CD4-positive, CD25-positive, alpha-beta regulatory T cell (primary cell): ENCODE data around the gene EEIG1. TPM values are rescaled to one million over a fixed set of nuclear protein-coding genes. Genes with fewer than 3 reads are reported as not detected.

Source experiments
- ATAC-seq, 2 donors: fragments of 150-1000 bp; cut with Tn5 transposase; one replicate each; pipeline ENCODE4 v1.10.0; 2021; ENCODE audit warnings: low read depth in 2 of 2, moderate number of reproducible peaks in 2 of 2, moderate library complexity in 1 of 2
- DNase-seq, 3 donors: peaks; one replicate each; pipeline versions ENCODE4 v3.0.0 to v3.0.0-alpha.2; 2012 to 2022; ENCODE audit warnings: mixed read lengths in 1 of 3
- H3K27ac ChIP-seq: one replicate; pipeline ENCODE4 v1.7.0; 2013; ENCODE audit warnings: mild to moderate bottlenecking, low read length; ENCODE audit not compliant: insufficient read depth, poor library complexity, severe bottlenecking
- H3K27me3 ChIP-seq: one replicate; pipeline ENCODE4 v1.7.0; 2013; ENCODE audit warnings: low read length; ENCODE audit not compliant: control insufficient read depth, insufficient read depth
- H3K36me3 ChIP-seq: one replicate; pipeline ENCODE4 v1.7.0; 2013; ENCODE audit warnings: mild to moderate bottlenecking, low read length, moderate library complexity; ENCODE audit not compliant: control insufficient read depth, insufficient read depth
- H3K4me1 ChIP-seq: 2 replicates; pipeline ENCODE4 v1.7.0; 2013; ENCODE audit warnings: mild to moderate bottlenecking, low read length; ENCODE audit not compliant: insufficient read depth, control insufficient read depth, poor library complexity, severe bottlenecking
- H3K4me3 ChIP-seq: one replicate; pipeline ENCODE4 v1.7.0; 2013; ENCODE audit warnings: low read depth, mild to moderate bottlenecking, low read length, moderate library complexity
- H3K9me3 ChIP-seq, 2 experiments: 1 replicate in 1 of 2; 2 replicates in 1 of 2; pipeline ENCODE4 v1.7.0; 2013; ENCODE audit warnings: low read length in 2 of 2, mild to moderate bottlenecking in 1 of 2, moderate library complexity in 1 of 2; ENCODE audit not compliant: control insufficient read depth in 2 of 2
- H3K27ac Mint-ChIP-seq, 3 donors: one replicate each; pipeline ENCODE4 v1.8.0; 2020 to 2022; ENCODE audit warnings: mild to moderate bottlenecking in 3 of 3, mixed read lengths in 3 of 3, moderate library complexity in 2 of 3
- H3K27me3 Mint-ChIP-seq: one replicate; pipeline ENCODE4 v1.8.0; 2022; ENCODE audit warnings: mild to moderate bottlenecking, mixed read lengths
- H3K36me3 Mint-ChIP-seq: one replicate; pipeline ENCODE4 v1.8.0; 2020; ENCODE audit warnings: mixed read lengths
- H3K4me1 Mint-ChIP-seq, 4 donors: one replicate each; pipeline ENCODE4 v1.8.0; 2020 to 2022; ENCODE audit warnings: mixed read lengths in 4 of 4, mild to moderate bottlenecking in 1 of 4
- H3K4me3 Mint-ChIP-seq, 4 donors: one replicate each; pipeline ENCODE4 v1.8.0; 2020 to 2022; ENCODE audit warnings: mild to moderate bottlenecking in 4 of 4, mixed read lengths in 4 of 4, moderate library complexity in 3 of 4
- H3K9me3 Mint-ChIP-seq, 7 donors: one replicate each; pipeline ENCODE4 v1.8.0; 2020 to 2022; ENCODE audit warnings: mixed read lengths in 7 of 7, mild to moderate bottlenecking in 3 of 7, moderate library complexity in 2 of 7
- polyA plus RNA-seq, 4 donors: library from polyadenylated mRNA; unstranded; fragments of 300-500 nt; fragmentation: Illumina TruSeq; gene quantifications; one replicate each; pipeline ENCODE4 v1.2.3, GENCODE V29; 2021
- total RNA-seq: library from RNA; stranded (reverse); gene quantifications from one replicate; pipeline ENCODE4 v1.2.3, GENCODE V29; 2022

Gene EEIG1
- total and polyA plus RNA-seq, 5 donors from 2014 or later: 140 to 402 (median 177) TPM

DNA sequence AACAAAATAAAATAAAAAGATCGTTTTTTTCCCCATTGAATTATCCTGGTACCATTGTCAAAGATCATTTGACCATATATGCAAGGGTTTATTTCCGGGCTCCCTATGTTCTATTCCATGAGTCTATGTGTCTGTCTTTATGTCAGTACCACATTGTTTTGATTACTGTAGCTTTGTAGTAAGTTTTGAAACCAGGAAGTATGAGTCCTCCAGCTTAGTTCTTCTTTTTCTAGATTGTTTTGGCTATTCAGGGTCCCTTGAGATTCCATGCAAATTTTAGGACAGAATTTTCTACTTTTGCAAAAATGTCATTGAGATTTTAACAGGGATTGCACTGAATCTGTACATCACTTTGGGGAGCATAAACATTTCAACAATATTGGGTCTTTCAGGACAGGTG is 18.7 kb upstream of the EEIG1 start:
- DNase-seq: no peak
- Mint-ChIP-seq H3K27me3 (no peaks in the 10 kb centered on the region), H3K27ac (no peak overlapping the region), H3K36me3 (no peaks in the 10 kb centered on the region), H3K9me3 (peaks cover 0 to 1% (median 0%) of the 10 kb centered on the region in 7 donors), H3K4me3 (peak overlapping the region in 1 of 4 donors; percentile 21), H3K4me1 (peaks cover 0 to 33% (median 19%) of the 10 kb centered on the region in 4 donors)
- no peaks in the 10 kb centered on the region for H3K9me3 ChIP-seq
- H3K4me3 ChIP-seq: no peak overlapping the region
- no peak overlapping the region for H3K27ac ChIP-seq
- no peaks in the 10 kb centered on the region for H3K27me3 ChIP-seq
- no peak for ATAC-seq
- peaks cover 10% of the 10 kb centered on the region for H3K4me1 ChIP-seq
- H3K36me3 ChIP-seq: no peaks in the 10 kb centered on the region

DNA sequence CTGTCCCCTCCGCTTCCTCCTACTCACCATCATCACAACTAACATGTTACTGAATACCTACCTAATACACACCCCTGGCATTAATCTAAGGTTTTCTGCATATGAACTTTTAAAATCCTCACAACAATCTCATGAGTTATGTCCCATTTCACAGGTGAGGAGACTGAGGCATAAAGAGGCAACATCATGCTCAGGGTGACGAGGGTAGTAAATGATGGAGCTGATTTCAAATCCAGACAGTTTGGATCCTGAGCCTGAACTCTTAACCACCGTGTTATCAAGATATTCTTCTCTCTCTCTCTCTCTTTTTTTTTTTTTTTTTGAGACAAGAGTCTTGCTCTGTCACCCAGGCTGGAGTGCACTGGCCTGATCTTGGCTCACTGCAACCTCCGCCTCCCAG is 12.9 kb upstream of the EEIG1 start:
- ATAC-seq (no peak), DNase-seq (no peak)
- H3K36me3 ChIP-seq: no peaks in the 10 kb centered on the region
- H3K4me1 Mint-ChIP-seq: peaks cover 10 to 29% (median 13%) of the 10 kb centered on the region in 4 donors
- no peaks in the 10 kb centered on the region for H3K9me3 ChIP-seq
- no peaks in the 10 kb centered on the region for H3K9me3 Mint-ChIP-seq
- H3K4me3 ChIP-seq: no peak overlapping the region
- H3K36me3 Mint-ChIP-seq: no peaks in the 10 kb centered on the region
- H3K27me3 ChIP-seq: no peaks in the 10 kb centered on the region
- H3K27me3 Mint-ChIP-seq: no peaks in the 10 kb centered on the region
- no peak overlapping the region for H3K4me3 Mint-ChIP-seq
- peaks cover 8% of the 10 kb centered on the region for H3K4me1 ChIP-seq
- peak overlapping the region in 1 of 3 donors; percentile 17 for H3K27ac Mint-ChIP-seq
- no peak overlapping the region for H3K27ac ChIP-seq

DNA sequence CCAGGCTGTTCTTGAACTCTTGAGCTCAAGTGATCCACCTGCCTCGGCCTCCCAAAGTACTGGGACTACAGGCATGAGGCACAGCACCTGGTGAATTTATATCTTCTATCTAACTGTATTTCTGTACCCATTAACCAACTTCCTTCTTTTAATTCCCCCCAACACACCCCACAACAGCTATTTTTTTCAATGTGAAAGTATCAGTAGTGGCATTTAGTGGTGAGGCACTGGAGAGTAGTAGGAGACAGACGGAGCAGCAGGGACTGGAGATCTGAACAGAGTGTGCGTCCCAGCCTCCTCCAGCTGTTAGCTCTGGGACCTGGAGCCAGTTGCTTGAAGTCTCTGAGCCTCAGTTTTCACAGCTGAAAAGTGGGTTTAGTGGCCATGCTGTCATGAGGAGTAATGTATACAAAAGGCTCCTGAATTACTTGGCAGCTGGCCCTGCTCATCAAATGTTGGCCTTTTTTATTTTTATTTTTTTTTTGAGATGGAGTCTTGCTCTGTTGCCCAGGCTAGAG is 11.0 kb upstream of the EEIG1 start:
- H3K4me1 ChIP-seq: peaks cover 8% of the 10 kb centered on the region
- peak overlapping the region; percentile 31 for H3K27ac ChIP-seq
- no peaks in the 10 kb centered on the region for H3K36me3 ChIP-seq
- H3K9me3 ChIP-seq: no peaks in the 10 kb centered on the region
- no peaks in the 10 kb centered on the region for H3K9me3 Mint-ChIP-seq
- ATAC-seq (no peak), DNase-seq (no peak)
- peak overlapping the region; percentile 27 to 80 (median 71) for H3K27ac Mint-ChIP-seq
- no peaks in the 10 kb centered on the region for H3K36me3 Mint-ChIP-seq
- no peak overlapping the region for H3K4me3 ChIP-seq
- H3K4me3 Mint-ChIP-seq: peak overlapping the region in 2 of 4 donors; percentile 29 to 39
- no peaks in the 10 kb centered on the region for H3K27me3 ChIP-seq
- H3K4me1 Mint-ChIP-seq: peaks cover 10 to 28% (median 13%) of the 10 kb centered on the region in 4 donors
- H3K27me3 Mint-ChIP-seq: no peaks in the 10 kb centered on the region

DNA sequence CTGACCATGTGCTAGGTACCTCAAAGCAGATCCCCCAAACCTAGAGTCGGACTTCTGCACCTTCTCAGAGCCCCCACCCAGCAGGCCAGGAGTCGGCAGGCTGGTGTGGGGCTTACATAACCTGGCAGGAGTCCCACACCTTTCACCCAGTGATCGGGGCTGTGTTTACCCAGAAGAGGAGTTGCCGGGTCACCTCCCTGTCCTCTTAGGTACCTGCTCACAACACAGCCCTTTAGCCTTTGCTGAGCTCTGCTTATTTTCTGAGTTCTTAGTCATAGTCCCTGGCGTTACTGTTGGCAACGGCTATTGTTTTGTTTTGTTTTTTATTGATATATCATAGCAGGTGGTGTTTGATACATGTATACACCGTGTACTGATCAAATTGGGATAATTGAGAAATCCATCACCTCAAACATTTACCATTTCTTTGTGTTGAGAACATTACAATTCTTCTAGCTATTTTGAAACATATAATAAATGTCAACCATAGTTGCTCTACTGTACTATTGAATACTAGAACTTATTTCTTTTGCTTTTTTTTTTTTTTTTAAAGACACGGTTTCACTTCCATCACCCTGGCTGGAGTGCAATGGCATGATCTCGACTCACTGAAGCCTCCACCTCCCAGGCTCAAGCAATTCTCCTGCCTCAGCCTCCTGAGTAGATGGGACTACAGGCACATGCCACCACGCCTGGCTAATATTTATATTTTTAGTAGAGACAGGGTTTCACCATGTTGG is 10.4 kb upstream of the EEIG1 start:
- no peaks in the 10 kb centered on the region for H3K27me3 Mint-ChIP-seq
- H3K9me3 Mint-ChIP-seq: no peaks in the 10 kb centered on the region
- Histone ChIP-seq H3K36me3 (no peaks in the 10 kb centered on the region), H3K27me3 (no peaks in the 10 kb centered on the region), H3K9me3 (no peaks in the 10 kb centered on the region), H3K4me1 (peaks cover 8% of the 10 kb centered on the region), H3K4me3 (no peak overlapping the region), H3K27ac (peak overlapping the region; percentile 31)
- peaks cover 10 to 32% (median 13%) of the 10 kb centered on the region in 4 donors for H3K4me1 Mint-ChIP-seq
- peak overlapping the region; percentile 27 to 80 (median 73) for H3K27ac Mint-ChIP-seq
- H3K36me3 Mint-ChIP-seq: no peaks in the 10 kb centered on the region
- ATAC-seq: peak; percentile 68 to 83
- DNase-seq: no peak
- peak overlapping the region in 3 of 4 donors; percentile 25 to 39 (median 29) for H3K4me3 Mint-ChIP-seq

DNA sequence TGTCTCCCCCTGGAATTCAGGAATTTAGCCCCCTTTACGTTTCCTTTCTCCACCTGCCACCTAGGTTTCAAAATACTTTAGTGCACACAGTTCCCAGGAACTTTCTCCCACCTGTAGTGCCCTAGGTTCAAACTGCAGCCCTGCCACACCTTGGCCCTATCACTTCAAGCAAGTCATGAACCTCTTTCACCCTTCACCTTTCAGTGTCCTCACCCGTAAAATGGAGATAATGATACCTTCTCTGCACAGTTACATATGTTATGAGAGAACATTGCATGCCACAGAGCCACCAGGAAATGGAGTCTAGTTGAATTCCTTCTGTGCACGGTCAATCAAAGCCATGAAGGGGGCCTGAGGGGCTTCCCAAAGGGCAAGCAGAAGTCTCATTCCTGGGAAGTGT is 9.8 kb upstream of the EEIG1 start:
- Mint-ChIP-seq H3K27ac (peak overlapping the region; percentile 27 to 73 (median 43)), H3K27me3 (no peaks in the 10 kb centered on the region), H3K4me1 (peaks cover 10 to 32% (median 13%) of the 10 kb centered on the region in 4 donors), H3K36me3 (no peaks in the 10 kb centered on the region), H3K9me3 (no peaks in the 10 kb centered on the region), H3K4me3 (peak overlapping the region in 3 of 4 donors; percentile 25 to 39 (median 29))
- DNase-seq (no peak), ATAC-seq (no peak)
- no peaks in the 10 kb centered on the region for H3K9me3 ChIP-seq
- no peaks in the 10 kb centered on the region for H3K36me3 ChIP-seq
- peaks cover 8% of the 10 kb centered on the region for H3K4me1 ChIP-seq
- H3K27me3 ChIP-seq: no peaks in the 10 kb centered on the region
- H3K4me3 ChIP-seq: no peak overlapping the region
- H3K27ac ChIP-seq: peak overlapping the region; percentile 30

DNA sequence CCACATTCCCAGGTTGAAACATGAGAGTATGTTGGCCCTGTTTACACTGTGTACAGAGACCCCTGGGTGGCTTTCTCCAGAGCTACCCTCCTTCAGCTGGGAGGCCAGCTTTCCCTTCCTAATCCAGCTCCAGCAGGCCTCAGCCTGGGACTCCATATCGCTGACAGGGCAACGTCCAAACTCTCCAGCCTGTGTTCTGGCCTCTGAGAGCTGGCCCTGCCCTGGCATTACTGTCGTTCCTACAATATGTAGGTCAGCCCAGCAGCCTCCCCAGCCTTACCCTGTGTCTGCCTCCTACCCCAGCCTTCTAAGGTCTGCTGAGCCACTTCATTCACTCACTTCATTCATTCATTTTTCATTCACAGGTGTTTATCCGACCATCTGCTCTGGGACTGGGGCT is 8.3 kb upstream of the EEIG1 start:
- no peak for DNase-seq
- no peak overlapping the region for H3K27ac ChIP-seq
- ATAC-seq: no peak
- H3K27me3 ChIP-seq: no peaks in the 10 kb centered on the region
- H3K4me3 Mint-ChIP-seq: peak overlapping the region in 1 of 4 donors; percentile 44
- peak overlapping the region in 2 of 3 donors; percentile 68 to 80 for H3K27ac Mint-ChIP-seq
- peaks cover 8% of the 10 kb centered on the region for H3K4me1 ChIP-seq
- H3K36me3 Mint-ChIP-seq: no peaks in the 10 kb centered on the region
- no peak overlapping the region for H3K4me3 ChIP-seq
- H3K36me3 ChIP-seq: no peaks in the 10 kb centered on the region
- H3K9me3 Mint-ChIP-seq: no peaks in the 10 kb centered on the region
- H3K9me3 ChIP-seq: no peaks in the 10 kb centered on the region
- H3K4me1 Mint-ChIP-seq: peaks cover 12 to 40% (median 14%) of the 10 kb centered on the region in 4 donors
- H3K27me3 Mint-ChIP-seq: no peaks in the 10 kb centered on the region

DNA sequence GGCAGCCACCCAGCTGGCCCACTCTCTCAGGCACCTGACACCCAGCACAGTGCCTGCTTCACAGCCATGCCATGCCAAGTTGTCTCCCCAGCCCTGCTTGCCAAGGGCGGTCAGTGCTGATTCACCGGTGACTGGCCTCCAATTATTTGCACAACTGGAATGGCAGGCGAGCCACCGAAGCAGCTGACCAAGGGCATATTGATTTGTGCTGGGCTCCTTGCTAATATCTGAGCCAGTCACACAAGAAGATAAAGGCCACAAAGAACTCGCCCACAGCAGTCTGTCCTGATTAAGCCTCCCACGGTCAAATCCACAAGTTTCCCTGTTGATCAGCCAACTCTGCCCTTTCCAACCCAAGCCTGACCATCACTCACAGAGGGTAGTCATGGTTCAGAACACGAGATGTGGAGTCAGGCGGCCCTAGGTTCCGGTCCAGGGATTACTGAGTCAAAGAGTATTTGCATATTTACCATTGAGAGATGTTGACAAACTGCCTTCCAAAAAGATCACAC is 6.4 kb upstream of the EEIG1 start:
- H3K4me3 ChIP-seq: no peak overlapping the region

More for the DNA sequence above, 6.4 kb upstream of the EEIG1 start:
- no peaks in the 10 kb centered on the region for H3K27me3 Mint-ChIP-seq
- Histone ChIP-seq H3K9me3 (no peaks in the 10 kb centered on the region), H3K27ac (no peak overlapping the region), H3K4me1 (peaks cover 24% of the 10 kb centered on the region), H3K27me3 (no peaks in the 10 kb centered on the region), H3K36me3 (no peaks in the 10 kb centered on the region)
- DNase-seq (no peak), ATAC-seq (no peak)
- no peak overlapping the region for H3K4me3 Mint-ChIP-seq
- no peaks in the 10 kb centered on the region for H3K9me3 Mint-ChIP-seq
- H3K36me3 Mint-ChIP-seq: no peaks in the 10 kb centered on the region
- peak overlapping the region in 1 of 3 donors; percentile 89 for H3K27ac Mint-ChIP-seq
- H3K4me1 Mint-ChIP-seq: peaks cover 20 to 56% (median 27%) of the 10 kb centered on the region in 4 donors
